GM18502 (cell line): Measurements from ENCODE around the gene ACKR4.
"Not testable (repeated sequence)": the region's sequence is repeated elsewhere in the genome, so short reads cannot be mapped to it uniquely, and the experiment has no call there.

Source experiments
- ATAC-seq: cut with Tn5 transposase; IDR thresholded peaks from one replicate; pipeline ENCODE4 v1.9.1; 2021; ENCODE audit warnings: mild to moderate bottlenecking; ENCODE audit not compliant: unreplicated experiment, poor library complexity

Gene ACKR4

GRCh38 chr3:132635052-132635451, 38.0 kb downstream of the ACKR4 start:
- ATAC-seq = no peak

GRCh38 chr3:132637590-132637989, 40.5 kb downstream of the ACKR4 start:
- ATAC-seq = no peak

GRCh38 chr3:132638706-132639105, 41.6 kb downstream of the ACKR4 start:
- ATAC-seq = no peak

DNA sequence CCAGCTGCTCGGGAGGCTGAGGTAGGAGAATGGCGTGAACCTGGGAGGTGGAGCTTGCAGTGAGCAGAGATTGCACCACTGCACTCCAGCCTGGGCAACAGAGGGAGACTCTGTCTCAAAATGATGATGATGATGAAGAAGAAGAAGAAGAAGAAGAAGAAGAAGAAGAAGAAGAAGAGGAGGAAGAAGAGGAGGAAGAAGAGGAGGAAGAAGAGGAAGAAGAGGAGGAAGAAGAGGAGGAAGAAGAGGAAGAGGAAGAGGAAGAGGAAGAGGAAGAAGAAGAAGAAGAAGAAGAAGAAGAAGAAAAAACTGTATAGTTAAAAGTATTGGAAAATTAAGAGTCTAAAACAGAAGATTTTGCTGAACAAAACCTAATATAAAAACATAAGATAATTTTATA, 44.4 kb downstream of the ACKR4 start:
- not testable (repeated sequence) for ATAC-seq

DNA sequence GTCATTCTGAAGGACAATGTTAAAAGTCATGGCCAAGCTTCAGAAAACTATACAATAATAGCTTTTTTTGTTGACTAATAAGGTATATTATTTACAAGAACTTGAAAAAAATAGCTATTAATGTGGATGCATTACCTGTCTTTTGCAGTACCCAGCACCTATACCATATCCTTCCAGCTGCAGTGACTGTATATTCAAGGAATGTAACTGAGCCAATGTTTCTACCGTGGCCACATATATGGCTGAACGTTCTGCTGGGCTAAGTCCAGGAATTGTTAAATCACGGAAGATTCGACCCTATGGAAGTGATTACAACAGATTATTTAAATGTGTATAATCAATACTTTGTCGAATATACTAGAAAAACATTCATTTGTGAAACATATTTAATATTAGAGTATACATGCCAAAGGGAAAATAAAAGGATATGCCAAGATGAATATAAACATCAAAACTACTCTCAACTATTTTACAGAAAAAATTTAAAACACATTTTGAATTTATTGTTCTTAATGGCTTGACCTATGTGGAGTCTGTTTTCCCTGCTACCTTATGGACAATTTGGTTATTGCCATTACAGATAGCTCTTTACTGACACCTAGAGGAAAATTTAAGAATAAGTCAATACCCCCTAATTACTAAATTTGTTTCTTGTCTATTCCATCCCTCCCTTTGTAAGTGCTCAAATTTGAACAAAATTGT, 44.9 kb downstream of the ACKR4 start:
- peak; percentile 49 for ATAC-seq

DNA sequence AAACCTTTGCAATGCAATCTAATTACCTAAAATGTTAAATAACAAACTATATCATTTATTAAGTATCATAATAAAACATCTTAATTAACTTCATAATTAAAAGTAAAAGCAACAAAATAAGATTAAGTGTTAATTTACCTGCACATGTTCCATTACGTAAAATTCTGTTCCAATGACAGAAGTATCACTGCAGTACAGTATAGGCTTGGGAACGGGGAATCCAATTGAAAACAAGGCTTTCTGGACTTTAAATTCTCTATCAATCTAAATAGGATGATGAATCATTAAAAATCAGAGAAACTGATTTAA, 45.4 kb downstream of the ACKR4 start:
- no peak for ATAC-seq

GRCh38 chr3:132643366-132643765, 46.3 kb downstream of the ACKR4 start:
- ATAC-seq = no peak

GRCh38 chr3:132645058-132645457, 48.0 kb downstream of the ACKR4 start:
- ATAC-seq = no peak

DNA sequence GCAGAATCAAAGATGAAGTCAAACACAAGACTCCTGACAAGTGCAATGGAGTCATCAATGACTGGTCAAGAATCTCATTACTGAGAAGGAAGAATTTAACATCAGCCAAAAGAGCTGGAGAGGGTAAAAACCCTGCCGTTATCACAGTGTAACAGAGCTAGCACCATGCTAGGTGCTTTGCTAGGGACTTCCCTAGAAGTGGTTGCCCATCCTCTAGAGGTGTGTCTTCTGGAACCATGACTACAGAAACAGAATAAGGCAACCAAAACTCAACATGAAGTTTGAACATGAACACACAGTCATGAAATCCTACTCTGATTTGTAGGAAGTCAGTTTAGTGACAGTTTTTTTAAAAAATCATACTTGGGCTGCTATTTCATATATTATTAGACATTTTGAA, 53.1 kb downstream of the ACKR4 start:
- ATAC-seq = no peak
